Measurements from ENCODE around the gene TENM3. TPM values are rescaled to one million over a fixed set of nuclear protein-coding genes. Genes with fewer than 3 reads are reported as not detected.

The TENM3 gene
- total and polyA plus RNA-seq, 2 donors (not counting 3 experiments of a cell fraction or from before 2014, with no cell fraction given): 3.2 to 6.2 TPM

GRCh38 chr4:182600856-182601255 is 357.7 kb downstream of the TENM3 start:
- Histone ChIP-seq H4K20me1 (replicated peaks; ENCODE audit: control insufficient read depth, extremely low read depth, insufficient read depth, low read length) (no peaks in the 10 kb centered on the region), H3K27ac (ENCODE audit: insufficient read depth, low read depth, low read length) (no peak overlapping the region), H3K27me3 (ENCODE audit: control insufficient read depth in 2 of 2, insufficient read depth in 2 of 2, low read length in 2 of 2) (no peaks in the 10 kb centered on the region), H3K79me2 (ENCODE audit: control insufficient read depth, insufficient read depth, low read length) (no peaks in the 10 kb centered on the region), H3K36me3 (ENCODE audit: control insufficient read depth in 2 of 2, extremely low read depth in 1 of 2, insufficient read depth in 2 of 2, low read length in 2 of 2) (no peaks in the 10 kb centered on the region), H3K4me2 (ENCODE audit: insufficient read depth, low read length) (no peak overlapping the region), H3K4me3 (replicated peaks in 1 of 3; ENCODE audit: insufficient read depth in 1 of 3, low read depth in 1 of 3, low read length in 3 of 3) (no peak overlapping the region), H3K4me1 (ENCODE audit: control insufficient read depth, extremely low read depth, insufficient read depth, low read length) (peaks cover 29% of the 10 kb centered on the region), H3K9me3 (replicated peaks; ENCODE audit: control insufficient read depth, insufficient read depth, low read length) (no peaks in the 10 kb centered on the region), H3K9me1 (replicated peaks; ENCODE audit: control insufficient read depth, extremely low read depth, insufficient read depth, low read length) (no peaks in the 10 kb centered on the region), H2AFZ (ENCODE audit: low read depth, low read length) (no peak overlapping the region), H3K9ac (replicated peaks; ENCODE audit: extremely low read depth, insufficient read depth, low read length) (no peak overlapping the region)
- dilution Hi-C loops (cut with MboI; ENCODE audit: extremely low pct_ligation_motif_present, low sequenced_read_pairs): no loop called here
- FAIRE-seq: no peak
- TF ChIP-seq JUN (IDR thresholded peaks at IDR 0.05; ENCODE audit: borderline replicate concordance, insufficient read depth, insufficient read length, low read depth): no peak
- TF ChIP-seq GATA2 (IDR thresholded peaks at IDR 0.05; ENCODE audit: insufficient read depth, insufficient read length, low read depth, low read length): no peak
- no peak for TF ChIP-seq MAX (IDR thresholded peaks at IDR 0.05; ENCODE audit: insufficient read depth, insufficient read length)
- no peak for TF ChIP-seq CTCF (IDR thresholded peaks at IDR 0.05; ENCODE audit: extremely low read depth in 1 of 2, insufficient read depth in 1 of 2, low read depth in 1 of 2, low read length in 2 of 2)
- TF ChIP-seq MYC (IDR thresholded peaks at IDR 0.05; ENCODE audit: low read depth, low read length): no peak
- no peak for TF ChIP-seq POLR2AphosphoS5 (IDR thresholded peaks at IDR 0.05; ENCODE audit: insufficient read depth, low read depth, low read length)
- no peak for TF ChIP-seq EZH2 (IDR thresholded peaks at IDR 0.05; ENCODE audit: borderline replicate concordance, low read depth, low read length, severe bottlenecking)
- TF ChIP-seq FOS (IDR thresholded peaks at IDR 0.05; ENCODE audit: borderline replicate concordance, insufficient read depth, low read length): no peak
- no peak for TF ChIP-seq POLR2A (IDR thresholded peaks at IDR 0.05; ENCODE audit: low read depth, low read length)
- BruUV-seq (replicated peaks): no TSS peak
- DNase-seq (ENCODE audit: low read depth, low spot score): no peak
- POLR2A ChIA-PET: no interaction called here
- intact Hi-C loops (cut with micrococcal nuclease): loop anchor here (10.0 kb wide), 1 partner anchor 904 kb away; the partner anchor contains the start of gene ING2
- CTCF ChIA-PET: interaction anchor here (0.6 kb wide), 1 partner anchor 151 kb away, joined by 3 read pairs; no protein-coding TSS in a partner anchor
